Neural cell (in vitro differentiated cells): ENCODE data around the gene BTD. TPM values are rescaled to one million over a fixed set of nuclear protein-coding genes. Genes with fewer than 3 reads are reported as not detected.

Experiments
- H2AFZ ChIP-seq: fragments of 200-600, 300-800 bp; sonication (generic), shearing (Covaris generic); 2 replicates; pipeline ENCODE4 v1.6.0; 2014; ENCODE audit warnings: low read depth, mild to moderate bottlenecking, antibody characterized with exemption, low read length, moderate library complexity
- H3F3A ChIP-seq: fragments of 200-600 bp; shearing (Covaris generic); 2 replicates; pipeline ENCODE4 v1.6.1; 2016; ENCODE audit warnings: mild to moderate bottlenecking, moderate library complexity, mixed read lengths, antibody characterized with exemption, low read length; ENCODE audit not compliant: insufficient read depth, poor library complexity, severe bottlenecking
- H3K27ac ChIP-seq: fragments of 200-600, 300-800 bp; sonication (generic), shearing (Covaris generic); 2 replicates; pipeline ENCODE4 v1.5.1; 2014; ENCODE audit warnings: mild to moderate bottlenecking, low read length, moderate library complexity
- H3K27me3 ChIP-seq: fragments of 300-800, 200-600 bp; sonication (generic), shearing (Covaris generic); 2 replicates; pipeline ENCODE4 v1.6.0; 2014; ENCODE audit warnings: mild to moderate bottlenecking, low read depth, low read length, moderate library complexity; ENCODE audit not compliant: insufficient read depth
- H3K36me3 ChIP-seq: fragments of 300-800, 200-600 bp; sonication (generic), shearing (Covaris generic); 2 replicates; pipeline ENCODE4 v1.5.1; 2014; ENCODE audit warnings: mild to moderate bottlenecking, antibody characterized with exemption, low read length, moderate library complexity; ENCODE audit not compliant: insufficient read depth
- H3K4me2 ChIP-seq: fragments of 300-800, 200-600 bp; sonication (generic), shearing (Covaris generic); 2 replicates; pipeline ENCODE4 v1.6.0; 2014; ENCODE audit warnings: mild to moderate bottlenecking, low read length
- H3K4me3 ChIP-seq: fragments of 300-800, 200-600 bp; sonication (generic), shearing (Covaris generic); 2 replicates; pipeline ENCODE4 v1.5.1; 2014; ENCODE audit warnings: mild to moderate bottlenecking, low read length, moderate library complexity
- H3K79me2 ChIP-seq: fragments of 200-600 bp; shearing (Covaris generic); replicated peaks from 2 replicates; pipeline ENCODE4 v1.6.0; 2014; ENCODE audit warnings: mild to moderate bottlenecking, low read length, moderate library complexity; ENCODE audit not compliant: insufficient read depth
- H3K9ac ChIP-seq: fragments of 300-800, 200-600 bp; sonication (generic), shearing (Covaris generic); 2 replicates; pipeline ENCODE4 v1.6.1; 2016; ENCODE audit warnings: mild to moderate bottlenecking, low read length, mixed read lengths
- H3K9me2 ChIP-seq: fragments of 200-600 bp; shearing (Covaris generic); 2 replicates; pipeline ENCODE4 v1.6.1; 2016; ENCODE audit warnings: mild to moderate bottlenecking, low read length, mixed read lengths; ENCODE audit not compliant: insufficient read depth
- H3K9me3 ChIP-seq: fragments of 200-600, 300-800 bp; sonication (generic), shearing (Covaris generic); 2 replicates; pipeline ENCODE4 v1.6.1; 2016; ENCODE audit warnings: mild to moderate bottlenecking, mixed run types, low read length, moderate library complexity, mixed read lengths
- H4K20me1 ChIP-seq: fragments of 200-600 bp; shearing (Covaris generic); 2 replicates; pipeline ENCODE4 v1.6.1; 2016; ENCODE audit warnings: mild to moderate bottlenecking, mixed run types; ENCODE audit not compliant: insufficient read depth
- EP300 ChIP-seq: fragments of 450-650 bp; conservative IDR thresholded peaks from 2 replicates; pipeline ENCODE4 v1.6.1; 2014; ENCODE audit warnings: antibody characterized with exemption, mild to moderate bottlenecking, moderate library complexity; ENCODE audit not compliant: poor library complexity, severe bottlenecking
- EZH2 ChIP-seq: fragments of 200-600, 300-800 bp; shearing (Covaris generic), sonication (generic); IDR thresholded peaks from 2 replicates; pipeline ENCODE4 v1.6.1; 2014; ENCODE audit warnings: antibody characterized with exemption, low read length, borderline replicate concordance, mild to moderate bottlenecking; ENCODE audit not compliant: insufficient read depth, poor library complexity, severe bottlenecking
- MXI1 ChIP-seq: fragments of 450-650 bp; conservative IDR thresholded peaks from 2 replicates; pipeline ENCODE4 v1.6.1; 2014; ENCODE audit warnings: antibody characterized with exemption, mild to moderate bottlenecking; ENCODE audit not compliant: poor library complexity, severe bottlenecking
- POLR2AphosphoS5 ChIP-seq: IDR thresholded peaks from 2 replicates; pipeline ENCODE4 v1.6.1; 2012
- RAD21 ChIP-seq: fragments of 450-650 bp; conservative IDR thresholded peaks from 2 replicates; pipeline ENCODE4 v1.6.1; 2014; ENCODE audit warnings: antibody characterized with exemption, mild to moderate bottlenecking, moderate library complexity
- SMC3 ChIP-seq: fragments of 450-650 bp; conservative IDR thresholded peaks from 2 replicates; pipeline ENCODE4 v1.6.1; 2014; ENCODE audit warnings: antibody characterized with exemption, mild to moderate bottlenecking, moderate library complexity; ENCODE audit not compliant: poor library complexity
- TAF1 ChIP-seq: IDR thresholded peaks from 2 replicates; pipeline ENCODE4 v1.6.1; 2012; ENCODE audit warnings: low read depth
- polyA plus RNA-seq: library from polyadenylated mRNA; depleted of rRNA; stranded (reverse); fragments of >200 nt; gene quantifications from 2 replicates; pipeline ENCODE4 v1.2.3, GENCODE V29; 2014
- TF ChIP-seq, protein P1 (sequence below): IDR thresholded peaks from 2 replicates; pipeline ENCODE4 v1.6.1; 2012; ENCODE audit warnings: borderline replicate concordance
- TF ChIP-seq, protein P2 (sequence below): fragments of 450-650 bp; IDR thresholded peaks from 2 replicates; pipeline ENCODE4 v1.5.1; 2014; ENCODE audit warnings: antibody characterized with exemption, mild to moderate bottlenecking, moderate library complexity; ENCODE audit not compliant: poor library complexity, severe bottlenecking

The BTD gene
- polyA plus RNA-seq, 1 donor from 2014 or later, result 4.6 TPM

DNA sequence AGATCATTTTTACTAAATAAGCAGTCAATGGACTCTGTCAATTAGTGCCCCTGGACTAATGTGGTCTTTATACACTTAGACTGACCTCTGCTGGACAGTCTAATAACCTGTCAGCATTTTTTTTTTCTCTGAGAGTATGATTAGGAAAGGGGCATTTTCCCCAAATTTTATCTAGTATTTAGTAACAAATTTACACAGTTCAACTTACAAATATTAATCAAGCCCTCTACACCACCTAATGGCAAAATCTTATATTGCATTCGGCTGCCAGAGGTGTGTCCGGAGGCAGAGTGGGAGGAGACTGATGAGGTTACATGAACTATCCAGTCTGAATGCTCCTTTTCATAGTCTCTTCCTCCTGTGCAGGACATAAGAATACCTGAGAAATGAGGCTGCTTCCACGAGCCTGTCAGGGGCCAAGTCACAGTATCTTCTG is 44.0 kb upstream of the BTD start:
- Histone ChIP-seq H4K20me1 (no peaks in the 10 kb centered on the region), H3K4me3 (no peak overlapping the region), H3K9me2 (no peaks in the 10 kb centered on the region), H2AFZ (no peak overlapping the region), H3F3A (no peaks in the 10 kb centered on the region), H3K9me3 (no peaks in the 10 kb centered on the region), H3K79me2 (no peaks in the 10 kb centered on the region), H3K36me3 (peaks cover 5% of the 10 kb centered on the region), H3K4me2 (no peak overlapping the region), H3K27ac (no peak overlapping the region), H3K27me3 (no peaks in the 10 kb centered on the region), H3K9ac (no peak overlapping the region)
- peak; percentile 65 for TF ChIP-seq RAD21
- TF ChIP-seq SMC3, result peak; percentile 71
- TF ChIP-seq, protein P1, sequence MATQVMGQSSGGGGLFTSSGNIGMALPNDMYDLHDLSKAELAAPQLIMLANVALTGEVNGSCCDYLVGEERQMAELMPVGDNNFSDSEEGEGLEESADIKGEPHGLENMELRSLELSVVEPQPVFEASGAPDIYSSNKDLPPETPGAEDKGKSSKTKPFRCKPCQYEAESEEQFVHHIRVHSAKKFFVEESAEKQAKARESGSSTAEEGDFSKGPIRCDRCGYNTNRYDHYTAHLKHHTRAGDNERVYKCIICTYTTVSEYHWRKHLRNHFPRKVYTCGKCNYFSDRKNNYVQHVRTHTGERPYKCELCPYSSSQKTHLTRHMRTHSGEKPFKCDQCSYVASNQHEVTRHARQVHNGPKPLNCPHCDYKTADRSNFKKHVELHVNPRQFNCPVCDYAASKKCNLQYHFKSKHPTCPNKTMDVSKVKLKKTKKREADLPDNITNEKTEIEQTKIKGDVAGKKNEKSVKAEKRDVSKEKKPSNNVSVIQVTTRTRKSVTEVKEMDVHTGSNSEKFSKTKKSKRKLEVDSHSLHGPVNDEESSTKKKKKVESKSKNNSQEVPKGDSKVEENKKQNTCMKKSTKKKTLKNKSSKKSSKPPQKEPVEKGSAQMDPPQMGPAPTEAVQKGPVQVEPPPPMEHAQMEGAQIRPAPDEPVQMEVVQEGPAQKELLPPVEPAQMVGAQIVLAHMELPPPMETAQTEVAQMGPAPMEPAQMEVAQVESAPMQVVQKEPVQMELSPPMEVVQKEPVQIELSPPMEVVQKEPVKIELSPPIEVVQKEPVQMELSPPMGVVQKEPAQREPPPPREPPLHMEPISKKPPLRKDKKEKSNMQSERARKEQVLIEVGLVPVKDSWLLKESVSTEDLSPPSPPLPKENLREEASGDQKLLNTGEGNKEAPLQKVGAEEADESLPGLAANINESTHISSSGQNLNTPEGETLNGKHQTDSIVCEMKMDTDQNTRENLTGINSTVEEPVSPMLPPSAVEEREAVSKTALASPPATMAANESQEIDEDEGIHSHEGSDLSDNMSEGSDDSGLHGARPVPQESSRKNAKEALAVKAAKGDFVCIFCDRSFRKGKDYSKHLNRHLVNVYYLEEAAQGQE, result no peak
- TF ChIP-seq, protein P2, sequence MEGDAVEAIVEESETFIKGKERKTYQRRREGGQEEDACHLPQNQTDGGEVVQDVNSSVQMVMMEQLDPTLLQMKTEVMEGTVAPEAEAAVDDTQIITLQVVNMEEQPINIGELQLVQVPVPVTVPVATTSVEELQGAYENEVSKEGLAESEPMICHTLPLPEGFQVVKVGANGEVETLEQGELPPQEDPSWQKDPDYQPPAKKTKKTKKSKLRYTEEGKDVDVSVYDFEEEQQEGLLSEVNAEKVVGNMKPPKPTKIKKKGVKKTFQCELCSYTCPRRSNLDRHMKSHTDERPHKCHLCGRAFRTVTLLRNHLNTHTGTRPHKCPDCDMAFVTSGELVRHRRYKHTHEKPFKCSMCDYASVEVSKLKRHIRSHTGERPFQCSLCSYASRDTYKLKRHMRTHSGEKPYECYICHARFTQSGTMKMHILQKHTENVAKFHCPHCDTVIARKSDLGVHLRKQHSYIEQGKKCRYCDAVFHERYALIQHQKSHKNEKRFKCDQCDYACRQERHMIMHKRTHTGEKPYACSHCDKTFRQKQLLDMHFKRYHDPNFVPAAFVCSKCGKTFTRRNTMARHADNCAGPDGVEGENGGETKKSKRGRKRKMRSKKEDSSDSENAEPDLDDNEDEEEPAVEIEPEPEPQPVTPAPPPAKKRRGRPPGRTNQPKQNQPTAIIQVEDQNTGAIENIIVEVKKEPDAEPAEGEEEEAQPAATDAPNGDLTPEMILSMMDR, result peak; percentile 73

DNA sequence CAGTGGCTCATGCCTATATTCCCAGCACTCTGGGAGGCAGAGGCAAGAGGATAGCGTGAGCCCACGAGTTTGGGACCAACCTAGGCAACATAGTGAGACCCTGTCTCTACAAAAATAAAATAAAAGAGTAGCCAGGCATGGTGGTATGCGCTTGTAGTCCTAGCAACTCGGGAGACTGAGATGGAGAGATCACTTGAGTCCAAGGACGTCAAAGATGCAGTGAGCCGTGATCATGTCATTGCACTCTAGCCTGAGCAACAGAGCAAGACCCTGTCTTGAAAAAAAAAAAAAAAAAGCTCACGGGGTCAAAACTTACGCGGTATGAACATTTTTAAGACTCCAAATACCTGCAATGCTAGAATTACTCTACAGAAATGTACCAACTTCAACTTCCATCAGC is 43.0 kb upstream of the BTD start:
- Histone ChIP-seq H3K9ac (no peak overlapping the region), H3F3A (no peaks in the 10 kb centered on the region), H3K27ac (no peak overlapping the region), H3K79me2 (no peaks in the 10 kb centered on the region), H3K36me3 (peaks cover 5% of the 10 kb centered on the region), H3K4me2 (no peak overlapping the region), H4K20me1 (no peaks in the 10 kb centered on the region), H3K9me2 (no peaks in the 10 kb centered on the region), H3K27me3 (no peaks in the 10 kb centered on the region), H3K4me3 (no peak overlapping the region), H2AFZ (no peak overlapping the region), H3K9me3 (no peaks in the 10 kb centered on the region)
- TF ChIP-seq EZH2 (no peak), TAF1 (no peak), MXI1 (no peak), POLR2AphosphoS5 (no peak), RAD21 (no peak), EP300 (no peak), SMC3 (no peak)
- TF ChIP-seq, protein P1, result no peak
- TF ChIP-seq, protein P2, result no peak
